SH-SY5Y (cell line): Measurements from ENCODE around the gene SMYD3.

Experiments
- GATA2 ChIP-seq: IDR thresholded peaks from 2 replicates; pipeline ENCODE4 v1.6.1; 2011; ENCODE audit warnings: mild to moderate bottlenecking, low read depth, low read length
- GATA3 ChIP-seq: IDR thresholded peaks from 2 replicates; pipeline ENCODE4 v1.6.1; 2011; ENCODE audit warnings: low read depth, mild to moderate bottlenecking, low read length, moderate library complexity

GRCh38 chr1:246121533-246121932 is 385.5 kb downstream of the SMYD3 start:
- no peak for TF ChIP-seq GATA2
- no peak for TF ChIP-seq GATA3
